Endothelial cell of umbilical vein (primary cell): Measurements from ENCODE around the gene SRRM2. TPM values are rescaled to one million over a fixed set of nuclear protein-coding genes. Genes with fewer than 3 reads are reported as not detected.

ENCODE experiments used
- BruUV-seq: library from RNA; stranded (reverse); fragments of 400-500 nt; replicated peaks from 2 replicates; lab custom pipeline; 2021; lab: Mats Ljungman, UMichigan
- CTCF ChIA-PET: fragments of 300-600, 350-600 bp; sonication (Branson Sonifier 250); formaldehyde crosslinking; loops from one replicate; lab custom pipeline; 2021; ENCODE audit warnings: antibody characterized with exemption, inconsistent platforms; lab: Charles Lee
- POLR2A ChIA-PET: fragments of 300-600, 350-600 bp; sonication (Branson Sonifier 250); formaldehyde crosslinking; loops from one replicate; lab custom pipeline; 2021; ENCODE audit warnings: antibody characterized with exemption, inconsistent platforms; lab: Charles Lee
- DNase-seq: peaks from one replicate; pipeline ENCODE4 v3.0.0-alpha.2; 2011; ENCODE audit warnings: low read depth, low spot score
- FAIRE-seq: peaks from 2 replicates; lab custom pipeline; 2011; peaks lifted over from hg19 to GRCh38; lab: Jason Lieb, UNC
- H2AFZ ChIP-seq: 2 replicates; pipeline ENCODE4 v1.6.0; 2012; ENCODE audit warnings: low read depth, low read length, control low read depth, inconsistent platforms
- H3K27ac ChIP-seq: 2 replicates; pipeline ENCODE4 v1.5.1; 2011; ENCODE audit warnings: low read depth, mild to moderate bottlenecking, control low read depth, low read length, moderate library complexity; ENCODE audit not compliant: insufficient read depth
- H3K27me3 ChIP-seq, 2 experiments: 2 replicates each; pipeline versions ENCODE4 v1.6.0 to v1.6.1; 2011; ENCODE audit warnings: low read length in 2 of 2, mixed read lengths in 1 of 2; ENCODE audit not compliant: control insufficient read depth in 2 of 2, insufficient read depth in 2 of 2
- H3K36me3 ChIP-seq, 2 experiments: 2 replicates in 1 of 2; 3 replicates in 1 of 2; pipeline ENCODE4 v1.5.1; 2011; ENCODE audit warnings: low read length in 2 of 2, mild to moderate bottlenecking in 1 of 2, moderate library complexity in 1 of 2; ENCODE audit not compliant: control insufficient read depth in 2 of 2, insufficient read depth in 2 of 2; ENCODE audit errors: extremely low read depth in 1 of 2
- H3K4me1 ChIP-seq: 3 replicates; pipeline ENCODE4 v1.5.1; 2011; ENCODE audit warnings: mild to moderate bottlenecking, low read length; ENCODE audit not compliant: control insufficient read depth, insufficient read depth; ENCODE audit errors: extremely low read depth
- H3K4me2 ChIP-seq: 2 replicates; pipeline ENCODE4 v1.6.1; 2011; ENCODE audit warnings: low read length, control low read depth, mixed read lengths; ENCODE audit not compliant: insufficient read depth
- H3K4me3 ChIP-seq, 3 experiments: fragments of 200-600 bp in 1 of 3; sonication (generic), shearing (Covaris generic) in 1 of 3; replicated peaks in 1 of 3; 2 replicates each; pipeline ENCODE4 v1.5.1; 2011 to 2016; ENCODE audit warnings: control low read depth in 3 of 3, low read length in 3 of 3, mild to moderate bottlenecking in 2 of 3, inconsistent platforms in 1 of 3, low read depth in 1 of 3, moderate library complexity in 1 of 3; ENCODE audit not compliant: insufficient read depth in 1 of 3
- H3K79me2 ChIP-seq: 2 replicates; pipeline ENCODE4 v1.6.0; 2012; ENCODE audit warnings: low read length, inconsistent platforms; ENCODE audit not compliant: control insufficient read depth, insufficient read depth
- H3K9ac ChIP-seq: replicated peaks from 2 replicates; pipeline ENCODE3; 2011; ENCODE audit warnings: low read length, control low read depth; ENCODE audit not compliant: insufficient read depth; ENCODE audit errors: extremely low read depth
- H3K9me1 ChIP-seq: replicated peaks from 3 replicates; pipeline ENCODE4 v1.6.0; 2011; ENCODE audit warnings: mild to moderate bottlenecking, low read length; ENCODE audit not compliant: control insufficient read depth, insufficient read depth; ENCODE audit errors: extremely low read depth
- H3K9me3 ChIP-seq: replicated peaks from 2 replicates; pipeline ENCODE4 v1.5.1; 2012; ENCODE audit warnings: low read length, inconsistent platforms; ENCODE audit not compliant: control insufficient read depth, insufficient read depth
- H4K20me1 ChIP-seq: replicated peaks from 2 replicates; pipeline ENCODE3; 2011; ENCODE audit warnings: mild to moderate bottlenecking, low read length; ENCODE audit not compliant: control insufficient read depth, insufficient read depth; ENCODE audit errors: extremely low read depth
- EZH2 ChIP-seq: IDR thresholded peaks from 2 replicates; pipeline ENCODE4 v1.6.1; 2012; ENCODE audit warnings: borderline replicate concordance, low read depth, mild to moderate bottlenecking, moderate library complexity, low read length, inconsistent platforms; ENCODE audit not compliant: severe bottlenecking
- FOS ChIP-seq: IDR thresholded peaks from 2 replicates; pipeline ENCODE4 v1.6.1; 2011; ENCODE audit warnings: mild to moderate bottlenecking, low read length, moderate library complexity, borderline replicate concordance; ENCODE audit not compliant: insufficient read depth
- GATA2 ChIP-seq: IDR thresholded peaks from 2 replicates; pipeline ENCODE4 v1.7.0; 2011; ENCODE audit warnings: low read depth, mild to moderate bottlenecking, moderate library complexity, mixed read lengths, low read length; ENCODE audit not compliant: insufficient read length, insufficient read depth
- JUN ChIP-seq: IDR thresholded peaks from 2 replicates; pipeline ENCODE4 v1.6.1; 2011; ENCODE audit warnings: borderline replicate concordance, low read depth; ENCODE audit not compliant: insufficient read length, insufficient read depth
- MYC ChIP-seq: IDR thresholded peaks from one replicate; pipeline ENCODE4 v1.6.1; 2011; ENCODE audit warnings: mild to moderate bottlenecking, low read depth, low read length
- POLR2A ChIP-seq: IDR thresholded peaks from 2 replicates; pipeline ENCODE4 v1.6.1; 2012; ENCODE audit warnings: low read depth, mild to moderate bottlenecking, control low read depth, low read length
- POLR2AphosphoS5 ChIP-seq: IDR thresholded peaks from 2 replicates; pipeline ENCODE4 v1.6.1; 2012; ENCODE audit warnings: low read depth, mild to moderate bottlenecking, control low read depth, low read length, moderate library complexity; ENCODE audit not compliant: insufficient read depth
- dilution Hi-C: fragments of 300-500 bp; cut with MboI; formaldehyde crosslinking; loops from one replicate; pipeline ENCODE4 v1.15.0; 2019; ENCODE audit warnings: low sequenced_read_pairs; ENCODE audit not compliant: extremely low pct_ligation_motif_present
- intact Hi-C: fragments of 100-400 bp; cut with micrococcal nuclease; formaldehyde crosslinking; loops from one replicate; pipeline ENCODE4 v1.10.0; 2022
- polyA plus RNA-seq, 4 experiments: library from polyadenylated mRNA; depleted of rRNA in 3 of 4; stranded (reverse) in 3 of 4; unstranded in 1 of 4; fragments of >200 nt; gene quantifications; 2 replicates each; pipeline versions ENCODE4 v1.2.1 to v1.2.3, GENCODE V29; 2011 to 2012; ENCODE audit warnings: missing spikeins in 1 of 4
- total RNA-seq: library from RNA; stranded (reverse); gene quantifications from 2 replicates; pipeline ENCODE4 v1.2.3, GENCODE V29; 2021
- TF ChIP-seq, protein P1 (sequence below): IDR thresholded peaks from 2 replicates; pipeline ENCODE4 v1.6.1; 2011; ENCODE audit not compliant: insufficient read depth, insufficient read length
- TF ChIP-seq, protein P2 (sequence below), 2 donors: IDR thresholded peaks; 1 replicate in 1 of 2; 2 replicates in 1 of 2; pipeline ENCODE4 v1.5.1; 2011; ENCODE audit warnings: low read length in 2 of 2, mild to moderate bottlenecking in 2 of 2, moderate library complexity in 2 of 2, control low read depth in 1 of 2, inconsistent platforms in 1 of 2, low read depth in 1 of 2; ENCODE audit not compliant: insufficient read depth in 1 of 2; ENCODE audit errors: extremely low read depth in 1 of 2

Gene SRRM2
- total and polyA plus RNA-seq, 2 donors (not counting 3 experiments of a cell fraction or from before 2014, with no cell fraction given) = 270 to 483 TPM

DNA sequence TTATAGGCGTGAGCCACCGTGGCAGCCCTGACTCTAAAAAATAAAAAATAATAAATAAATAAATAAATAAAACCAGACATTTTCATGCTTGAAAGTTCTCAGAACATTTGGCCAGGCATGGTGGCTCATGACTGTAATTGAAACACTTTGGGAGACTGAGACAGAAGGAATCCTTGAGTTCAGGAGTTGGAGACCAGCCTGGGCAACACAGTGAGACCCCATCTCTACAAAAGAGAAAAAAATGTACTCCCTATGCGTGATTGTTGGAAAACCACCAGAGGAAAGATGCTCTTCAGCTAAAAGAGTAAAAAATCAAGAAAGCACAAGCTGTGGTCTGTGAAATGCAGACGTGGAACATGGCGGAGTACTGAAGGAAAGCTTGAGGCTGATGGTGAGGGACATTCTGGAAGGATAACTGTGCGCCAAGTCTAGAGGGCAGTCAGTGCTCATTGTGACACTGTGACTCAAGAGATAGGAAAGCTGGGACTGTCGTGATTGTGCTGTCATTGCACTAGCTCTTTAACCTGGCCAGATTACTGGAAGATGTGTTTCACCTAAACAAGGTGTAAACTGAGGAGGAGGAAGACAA is 28.3 kb upstream of the SRRM2 start:
- H3K4me3 ChIP-seq = no peak overlapping the region
- H3K9me3 ChIP-seq = no peaks in the 10 kb centered on the region
- H2AFZ ChIP-seq = no peak overlapping the region
- no peaks in the 10 kb centered on the region for H3K36me3 ChIP-seq
- H4K20me1 ChIP-seq = no peaks in the 10 kb centered on the region
- peaks cover 0 to 4% of the 10 kb centered on the region in 2 experiments for H3K27me3 ChIP-seq
- BruUV-seq = no TSS peak
- peaks cover 4% of the 10 kb centered on the region for H3K4me1 ChIP-seq
- ChIA-PET POLR2A (no interaction called here), CTCF (no interaction called here)
- no peaks in the 10 kb centered on the region for H3K9me1 ChIP-seq
- H3K9ac ChIP-seq = no peak overlapping the region
- no peak overlapping the region for H3K4me2 ChIP-seq
- TF ChIP-seq, protein P1, sequence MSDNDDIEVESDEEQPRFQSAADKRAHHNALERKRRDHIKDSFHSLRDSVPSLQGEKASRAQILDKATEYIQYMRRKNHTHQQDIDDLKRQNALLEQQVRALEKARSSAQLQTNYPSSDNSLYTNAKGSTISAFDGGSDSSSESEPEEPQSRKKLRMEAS = no peak
- no peak for TF ChIP-seq POLR2AphosphoS5
- DNase-seq (no peak), FAIRE-seq (no peak)
- dilution Hi-C loops = no loop called here
- H3K79me2 ChIP-seq = no peaks in the 10 kb centered on the region
- no peak overlapping the region for H3K27ac ChIP-seq
- intact Hi-C loops = no loop called here

DNA sequence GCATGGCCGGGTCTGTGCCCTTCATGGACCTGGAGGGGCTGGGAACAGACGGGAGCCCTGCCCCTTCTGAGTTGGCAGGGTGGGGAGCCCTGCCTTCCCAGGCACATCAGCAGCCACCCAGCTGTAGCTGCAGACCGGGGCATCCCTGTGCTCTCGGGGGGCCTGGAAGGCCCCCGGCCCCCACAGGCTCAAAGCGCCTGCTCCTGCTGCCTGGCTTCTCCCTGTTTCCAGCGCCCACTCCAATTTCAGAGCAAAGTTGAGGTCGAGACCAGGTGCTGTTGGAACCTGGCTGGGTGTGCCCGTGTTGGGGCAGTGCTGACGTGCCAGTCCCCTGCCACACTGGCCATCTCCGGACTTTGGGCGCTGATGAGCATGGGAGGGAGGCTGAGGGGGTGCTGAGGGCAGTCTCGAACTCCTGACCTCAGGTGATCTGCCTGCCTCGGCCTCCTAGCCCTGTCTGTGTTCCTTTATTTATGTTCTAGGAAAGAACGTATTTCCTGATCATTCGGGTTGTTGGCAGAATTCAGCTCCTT is 27.6 kb upstream of the SRRM2 start:
- Histone ChIP-seq H3K36me3 (no peaks in the 10 kb centered on the region), H3K4me2 (no peak overlapping the region), H3K27ac (no peak overlapping the region), H3K9me3 (no peaks in the 10 kb centered on the region), H2AFZ (no peak overlapping the region), H4K20me1 (no peaks in the 10 kb centered on the region), H3K9ac (no peak overlapping the region), H3K4me1 (peaks cover 4% of the 10 kb centered on the region), H3K79me2 (no peaks in the 10 kb centered on the region), H3K4me3 (no peak overlapping the region), H3K27me3 (peaks cover 0 to 4% of the 10 kb centered on the region in 2 experiments), H3K9me1 (no peaks in the 10 kb centered on the region)
- no peak for FAIRE-seq
- TF ChIP-seq EZH2 (no peak), MYC (no peak), FOS (no peak), GATA2 (no peak), POLR2AphosphoS5 (no peak), JUN (no peak), POLR2A (no peak)
- TF ChIP-seq, protein P2, sequence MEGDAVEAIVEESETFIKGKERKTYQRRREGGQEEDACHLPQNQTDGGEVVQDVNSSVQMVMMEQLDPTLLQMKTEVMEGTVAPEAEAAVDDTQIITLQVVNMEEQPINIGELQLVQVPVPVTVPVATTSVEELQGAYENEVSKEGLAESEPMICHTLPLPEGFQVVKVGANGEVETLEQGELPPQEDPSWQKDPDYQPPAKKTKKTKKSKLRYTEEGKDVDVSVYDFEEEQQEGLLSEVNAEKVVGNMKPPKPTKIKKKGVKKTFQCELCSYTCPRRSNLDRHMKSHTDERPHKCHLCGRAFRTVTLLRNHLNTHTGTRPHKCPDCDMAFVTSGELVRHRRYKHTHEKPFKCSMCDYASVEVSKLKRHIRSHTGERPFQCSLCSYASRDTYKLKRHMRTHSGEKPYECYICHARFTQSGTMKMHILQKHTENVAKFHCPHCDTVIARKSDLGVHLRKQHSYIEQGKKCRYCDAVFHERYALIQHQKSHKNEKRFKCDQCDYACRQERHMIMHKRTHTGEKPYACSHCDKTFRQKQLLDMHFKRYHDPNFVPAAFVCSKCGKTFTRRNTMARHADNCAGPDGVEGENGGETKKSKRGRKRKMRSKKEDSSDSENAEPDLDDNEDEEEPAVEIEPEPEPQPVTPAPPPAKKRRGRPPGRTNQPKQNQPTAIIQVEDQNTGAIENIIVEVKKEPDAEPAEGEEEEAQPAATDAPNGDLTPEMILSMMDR (IDR thresholded peaks at IDR 0.05; ENCODE audit: extremely low read depth in 1 of 2, insufficient read depth in 1 of 2, low read depth in 1 of 2, low read length in 2 of 2) = no peak
- TF ChIP-seq, protein P1 = no peak
- POLR2A ChIA-PET = no interaction called here
- dilution Hi-C loops (no loop called here), intact Hi-C loops (no loop called here)
- BruUV-seq = no TSS peak
- no peak for DNase-seq
- CTCF ChIA-PET = no interaction called here
